Activated CD4-positive, alpha-beta T cell treated with anti-CD3 and anti-CD28 coated beads, Interleukin-2, amount 50 U/mL, for 16 hours (primary cell): ENCODE data around the gene ZNF407.

Experiments used
- DNase-seq: peaks from one replicate; pipeline ENCODE4 v3.0.0-alpha.2; 2020

Gene ZNF407

GRCh38 chr18:74589811-74590210 is 7.9 kb upstream of the ZNF407 start:
- no peak for DNase-seq

GRCh38 chr18:74590671-74591070 is 7.0 kb upstream of the ZNF407 start:
- no peak for DNase-seq

GRCh38 chr18:74595431-74595830 is 2.2 kb upstream of the ZNF407 start:
- peak; percentile 44 for DNase-seq

GRCh38 chr18:74597034-74597661 is 522 bp upstream of the ZNF407 start:
- DNase-seq = peak; percentile 65

GRCh38 chr18:74598350-74599001 is 806 bp downstream of the ZNF407 start:
- DNase-seq = peak; percentile 68

GRCh38 chr18:74604361-74604760 is 6.7 kb downstream of the ZNF407 start:
- no peak for DNase-seq

- DNase-seq = no peak
These were observed 7.1 kb downstream of the ZNF407 start for GRCh38 chr18:74604774-74605173.

- no peak for DNase-seq
These were observed 11.0 kb downstream of the ZNF407 start for GRCh38 chr18:74608681-74609080.

- no peak for DNase-seq
These were observed 11.9 kb downstream of the ZNF407 start for GRCh38 chr18:74609535-74609934.

- no peak for DNase-seq
These were observed 12.5 kb downstream of the ZNF407 start for GRCh38 chr18:74610051-74610615.

GRCh38 chr18:74610860-74611259 is 13.2 kb downstream of the ZNF407 start:
- DNase-seq = no peak

GRCh38 chr18:74611765-74612164 is 14.1 kb downstream of the ZNF407 start:
- DNase-seq = no peak

GRCh38 chr18:74613381-74613780 is 15.7 kb downstream of the ZNF407 start:
- DNase-seq = no peak

GRCh38 chr18:74616494-74616893 is 18.8 kb downstream of the ZNF407 start:
- DNase-seq = no peak

GRCh38 chr18:74617486-74617885 is 19.8 kb downstream of the ZNF407 start:
- no peak for DNase-seq

- no peak for DNase-seq
These were observed 24.4 kb downstream of the ZNF407 start for GRCh38 chr18:74622072-74622471.

GRCh38 chr18:74623047-74623816 is 25.6 kb downstream of the ZNF407 start:
- no peak for DNase-seq

GRCh38 chr18:74624466-74624865 is 26.8 kb downstream of the ZNF407 start:
- DNase-seq = no peak

- no peak for DNase-seq
These were observed 27.5 kb downstream of the ZNF407 start for GRCh38 chr18:74625157-74625556.

GRCh38 chr18:74626049-74626874 is 28.6 kb downstream of the ZNF407 start:
- no peak for DNase-seq

- no peak for DNase-seq
These were observed 33.1 kb downstream of the ZNF407 start for GRCh38 chr18:74630804-74631203.

GRCh38 chr18:74631212-74631611 is 33.5 kb downstream of the ZNF407 start:
- no peak for DNase-seq
